Measurements from ENCODE around the gene TMEM191B. TPM values are rescaled to one million over a fixed set of nuclear protein-coding genes. Genes with fewer than 3 reads are reported as not detected.

Gene TMEM191B
- not detected in 2 replicates for total RNA-seq

GRCh38 chr22:18527752-18528596 lies at the start of gene TMEM191B:
Gene TMEM191B (plus strand): TSS chr22:18527802. CDS start chr22:18527981, 179 bp downstream.

GRCh38 chr22:18518061-18518460 lies 9.5 kb upstream of the TMEM191B start, which contains the start of gene GGTLC3:
Gene GGTLC3 (minus strand): TSS chr22:18518161. CDS start chr22:18517897, 264 bp downstream.

Other genes starting within 250 kb of the TMEM191B start
- gene GGTLC3, start 9.6 kb upstream of the TMEM191B start, total RNA-seq, result not detected in 2 replicates
- 0.32 and 0.39 TPM in 2 replicates for gene RIMBP3, start 84.1 kb downstream of the TMEM191B start, total RNA-seq